Fibroblast of lung (primary cell): ENCODE results near the gene SMAD2.

Experiments
- CTCF ChIP-seq, 2 donors: IDR thresholded peaks in 1 of 2; conservative IDR thresholded peaks in 1 of 2; 1 replicate in 1 of 2; 2 replicates in 1 of 2; pipeline ENCODE4 v1.5.1; 2011 to 2012; ENCODE audit warnings: low read length in 2 of 2, control low read depth in 1 of 2, inconsistent platforms in 1 of 2, low read depth in 1 of 2, mild to moderate bottlenecking in 1 of 2
- EZH2 ChIP-seq: IDR thresholded peaks from 2 replicates; pipeline ENCODE4 v1.5.1; 2012; ENCODE audit warnings: low read length, control low read depth, mild to moderate bottlenecking; ENCODE audit errors: missing control alignments

GRCh38 chr18:47797126-47797525 is 133.3 kb downstream of the SMAD2 start:
- TF ChIP-seq CTCF (conservative IDR thresholded peaks at IDR 0.05 in 1 of 2, IDR thresholded peaks at IDR 0.05 in 1 of 2; ENCODE audit: low read depth in 1 of 2, low read length in 2 of 2) (no peak), EZH2 (no peak)
